Coronary artery (tissue), 2 donors: ENCODE results near the gene TNS2.
A peak's percentile ranks its signal among the peaks of the same experiment; 100 is the strongest.
"Not testable (repeated sequence)": the region's sequence is repeated elsewhere in the genome, so short reads cannot be mapped to it uniquely, and the experiment has no call there.

Experiments
- DNase-seq: peaks from one replicate; pipeline ENCODE4 v3.0.0-alpha.2; 2017; ENCODE audit warnings: low spot score
- H3K27ac ChIP-seq, 2 donors: fragments of 200-600 bp; sonication (generic); one replicate each; pipeline ENCODE4 v1.5.1; 2016 to 2019
- H3K4me3 ChIP-seq: fragments of 200-600 bp; sonication (generic); 2 replicates; pipeline ENCODE4 v1.5.1; 2016; ENCODE audit warnings: mild to moderate bottlenecking, moderate library complexity
- TF ChIP-seq, protein P1 (sequence below): fragments of 200-600 bp; sonication (generic); IDR thresholded peaks from one replicate; pipeline ENCODE4 v1.5.1; 2019; ENCODE audit warnings: antibody characterized with exemption

TNS2 gene

DNA sequence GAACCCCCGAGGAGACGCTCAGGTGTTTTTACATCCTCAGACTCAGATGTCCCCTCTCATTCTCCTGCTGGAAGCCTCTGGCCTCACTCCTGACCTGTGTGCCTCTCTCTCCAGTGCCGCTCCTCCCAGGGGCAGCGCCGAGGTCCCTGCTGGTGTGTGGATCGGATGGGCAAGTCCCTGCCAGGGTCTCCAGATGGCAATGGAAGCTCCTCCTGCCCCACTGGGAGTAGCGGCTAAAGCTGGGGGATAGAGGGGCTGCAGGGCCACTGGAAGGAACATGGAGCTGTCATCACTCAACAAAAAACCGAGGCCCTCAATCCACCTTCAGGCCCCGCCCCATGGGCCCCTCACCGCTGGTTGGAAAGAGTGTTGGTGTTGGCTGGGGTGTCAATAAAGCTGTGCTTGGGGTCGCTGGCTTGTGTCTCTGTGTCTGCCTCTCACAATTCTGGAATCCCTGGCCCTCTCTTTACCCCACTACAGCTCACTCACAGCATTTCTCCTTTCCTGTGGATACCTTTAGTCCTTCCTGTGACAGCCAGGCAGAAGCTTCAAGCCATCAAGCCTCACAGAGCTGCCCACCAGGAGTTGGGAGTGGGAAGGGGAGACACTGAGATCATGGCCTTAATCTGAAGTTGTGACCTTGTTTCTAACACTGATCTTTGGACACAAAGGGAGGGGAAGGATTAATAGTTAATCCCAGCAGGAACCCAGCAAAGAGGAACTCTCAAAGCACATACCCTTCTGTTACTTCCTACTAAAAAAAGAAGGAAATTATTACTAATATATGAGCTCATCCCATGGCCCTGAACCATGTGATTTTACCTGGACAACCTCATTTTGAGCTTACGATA is 52.3 kb downstream of the TNS2 start:
- H3K4me3 ChIP-seq, result no peak overlapping the region
- TF ChIP-seq, protein P1, sequence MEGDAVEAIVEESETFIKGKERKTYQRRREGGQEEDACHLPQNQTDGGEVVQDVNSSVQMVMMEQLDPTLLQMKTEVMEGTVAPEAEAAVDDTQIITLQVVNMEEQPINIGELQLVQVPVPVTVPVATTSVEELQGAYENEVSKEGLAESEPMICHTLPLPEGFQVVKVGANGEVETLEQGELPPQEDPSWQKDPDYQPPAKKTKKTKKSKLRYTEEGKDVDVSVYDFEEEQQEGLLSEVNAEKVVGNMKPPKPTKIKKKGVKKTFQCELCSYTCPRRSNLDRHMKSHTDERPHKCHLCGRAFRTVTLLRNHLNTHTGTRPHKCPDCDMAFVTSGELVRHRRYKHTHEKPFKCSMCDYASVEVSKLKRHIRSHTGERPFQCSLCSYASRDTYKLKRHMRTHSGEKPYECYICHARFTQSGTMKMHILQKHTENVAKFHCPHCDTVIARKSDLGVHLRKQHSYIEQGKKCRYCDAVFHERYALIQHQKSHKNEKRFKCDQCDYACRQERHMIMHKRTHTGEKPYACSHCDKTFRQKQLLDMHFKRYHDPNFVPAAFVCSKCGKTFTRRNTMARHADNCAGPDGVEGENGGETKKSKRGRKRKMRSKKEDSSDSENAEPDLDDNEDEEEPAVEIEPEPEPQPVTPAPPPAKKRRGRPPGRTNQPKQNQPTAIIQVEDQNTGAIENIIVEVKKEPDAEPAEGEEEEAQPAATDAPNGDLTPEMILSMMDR, result no peak
- peak overlapping the region in 1 of 2 donors; percentile 47 for H3K27ac ChIP-seq
- no peak for DNase-seq

DNA sequence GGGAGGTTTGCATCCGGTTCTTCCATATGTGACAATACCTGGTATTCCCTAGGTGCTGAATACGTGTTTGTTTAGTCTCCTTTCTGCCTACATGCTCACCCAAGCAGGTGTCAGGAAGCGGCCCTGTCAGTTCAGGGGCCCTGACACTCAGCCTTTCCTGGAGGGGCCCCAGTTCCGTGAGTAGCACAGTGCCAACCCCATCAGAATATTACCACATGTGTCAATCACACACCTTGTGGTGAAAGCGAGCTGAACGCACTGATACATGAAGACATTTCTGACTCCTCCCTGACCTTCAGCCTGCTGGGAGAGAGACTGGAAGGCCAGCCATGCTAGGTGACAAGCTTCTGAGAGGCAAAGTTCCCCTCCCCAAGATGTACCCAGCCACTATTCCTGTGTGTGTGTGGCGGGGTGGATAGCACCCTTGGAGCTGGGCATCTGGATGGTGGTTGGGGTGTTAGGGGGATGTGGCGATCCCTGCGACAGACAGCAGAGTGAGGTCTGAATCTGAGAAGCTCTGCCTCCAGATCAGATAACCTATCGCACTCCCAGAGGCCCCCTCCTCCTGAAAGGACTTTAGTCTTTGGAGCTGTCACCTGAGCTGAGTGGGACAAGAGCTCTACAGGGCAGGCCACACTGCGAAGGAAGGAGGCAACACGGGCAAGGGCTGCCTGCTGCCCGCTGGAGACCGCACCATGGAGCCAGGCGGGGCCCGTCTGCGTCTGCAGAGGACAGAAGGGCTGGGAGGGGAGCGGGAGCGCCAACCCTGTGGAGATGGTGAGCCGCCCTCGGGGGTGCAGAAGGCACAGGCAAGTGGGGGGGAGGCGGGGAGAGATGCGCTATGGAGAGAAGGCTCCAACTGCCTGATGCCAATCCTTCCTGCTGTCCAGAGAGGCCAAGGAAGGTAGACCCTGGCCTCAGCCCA is 53.3 kb downstream of the TNS2 start, which contains the start of gene SOAT2:
Gene SOAT2, plus strand, starts transcription at position 604 of the 925 bp plus-strand sequence. Its CDS starts 92 bp downstream, at position 696.
- TF ChIP-seq, protein P1, result no peak
- no peak for DNase-seq
- Histone ChIP-seq H3K27ac (peak within 1 kb of the TSS in 1 of 2 donors; percentile 51), H3K4me3 (no peak within 1 kb of the TSS)

DNA sequence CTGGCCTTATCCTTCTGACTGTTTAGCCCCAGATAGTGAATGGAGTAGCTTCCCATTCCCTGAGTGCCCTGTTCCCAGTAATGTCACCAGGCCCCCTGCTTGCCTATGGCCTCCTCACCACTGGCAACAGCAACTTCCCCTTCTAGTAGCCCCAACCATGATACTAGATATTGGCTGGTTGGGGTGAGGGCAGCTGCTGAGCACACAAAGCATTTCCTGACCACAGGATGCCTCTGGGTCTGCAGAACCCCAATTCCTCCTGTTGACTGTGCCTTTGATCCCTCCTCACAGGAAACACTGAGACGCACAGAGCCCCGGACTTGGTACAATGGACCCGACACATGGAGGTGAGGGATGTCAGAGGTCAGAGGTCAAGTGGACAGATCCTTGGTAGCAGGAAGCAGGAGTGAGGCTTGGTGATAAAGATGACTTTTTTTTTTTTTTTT is 54.0 kb downstream of the TNS2 start:
- Histone ChIP-seq H3K27ac (peak overlapping the region in 1 of 2 donors; percentile 51), H3K4me3 (no peak overlapping the region)
- DNase-seq, result no peak
- TF ChIP-seq, protein P1, result no peak

DNA sequence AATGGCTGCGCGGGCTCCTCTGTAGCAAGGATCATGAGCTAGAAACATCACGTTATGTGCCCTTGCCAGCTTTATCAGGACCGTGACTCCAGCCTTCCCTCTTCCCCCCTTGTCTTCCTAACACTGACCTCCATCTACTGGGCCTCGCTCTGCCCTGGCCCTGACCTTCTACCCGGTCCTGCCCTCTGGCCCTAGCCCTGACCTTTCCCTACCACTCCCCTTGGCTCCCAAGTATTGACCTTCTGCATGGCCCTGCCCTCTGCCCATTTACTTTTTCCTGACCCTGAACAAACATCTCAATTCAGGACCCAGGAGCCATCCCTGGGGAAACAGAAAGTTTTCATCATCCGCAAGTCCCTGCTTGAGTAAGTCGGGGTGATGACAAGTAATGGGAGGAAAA is 55.4 kb downstream of the TNS2 start:
- H3K27ac ChIP-seq, result no peak overlapping the region
- no peak overlapping the region for H3K4me3 ChIP-seq
- TF ChIP-seq, protein P1, result no peak
- DNase-seq, result no peak

DNA sequence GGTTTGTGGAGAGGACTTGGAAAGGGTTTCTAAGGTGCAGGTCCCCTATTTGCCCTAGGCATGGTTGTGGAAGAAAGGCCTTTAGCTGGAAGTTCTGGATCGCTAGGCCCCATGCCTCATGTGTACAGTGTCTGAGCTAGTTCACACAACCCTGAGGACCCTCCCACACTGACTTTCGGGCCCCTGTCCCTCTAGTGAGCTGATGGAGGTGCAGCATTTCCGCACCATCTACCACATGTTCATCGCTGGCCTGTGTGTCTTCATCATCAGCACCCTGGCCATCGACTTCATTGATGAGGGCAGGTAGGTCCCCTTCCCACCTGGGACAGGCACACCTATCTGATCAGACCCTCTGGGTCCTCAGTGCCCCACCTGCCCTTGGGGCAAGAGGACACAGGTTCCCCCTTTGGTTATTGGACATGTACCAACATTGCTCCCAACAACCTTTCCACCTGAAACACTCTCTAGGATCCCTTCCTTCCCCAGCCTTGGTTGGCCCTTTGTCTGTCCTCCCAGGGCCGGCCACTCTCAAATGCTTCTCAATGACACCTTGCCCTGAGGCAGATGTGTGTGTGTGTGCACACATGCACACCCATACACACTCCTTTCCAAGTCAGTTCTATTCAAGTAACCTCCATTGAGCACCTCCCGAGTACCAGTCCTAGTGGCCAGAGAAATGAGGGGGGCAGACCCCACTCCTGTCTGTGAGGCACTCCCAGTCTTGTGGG is 56.0 kb downstream of the TNS2 start:
- DNase-seq, result no peak
- H3K4me3 ChIP-seq, result no peak overlapping the region
- peak overlapping the region in 1 of 2 donors; percentile 16 for H3K27ac ChIP-seq
- TF ChIP-seq, protein P1, result no peak

DNA sequence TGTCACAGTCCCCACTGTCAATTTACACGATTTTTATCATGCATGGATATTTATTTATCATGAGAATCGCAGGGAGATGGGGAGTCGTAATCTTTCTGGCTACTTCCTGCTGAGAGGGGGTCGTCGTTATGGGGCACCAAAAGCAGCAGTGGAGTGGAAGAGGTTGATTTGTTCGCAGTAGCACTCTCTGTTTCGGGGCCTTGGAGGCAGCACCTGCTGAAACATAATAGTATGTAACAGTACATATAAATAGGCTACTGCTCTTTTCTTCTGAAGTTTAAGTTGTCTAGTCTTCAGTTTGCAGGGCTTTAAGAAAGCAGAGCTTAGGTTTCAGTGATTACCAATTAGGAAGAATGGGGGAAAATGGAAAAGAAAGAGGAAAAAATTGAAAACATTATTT is 57.3 kb downstream of the TNS2 start:
- Histone ChIP-seq H3K27ac (peak overlapping the region; percentile 21 to 66), H3K4me3 (no peak overlapping the region)

DNA sequence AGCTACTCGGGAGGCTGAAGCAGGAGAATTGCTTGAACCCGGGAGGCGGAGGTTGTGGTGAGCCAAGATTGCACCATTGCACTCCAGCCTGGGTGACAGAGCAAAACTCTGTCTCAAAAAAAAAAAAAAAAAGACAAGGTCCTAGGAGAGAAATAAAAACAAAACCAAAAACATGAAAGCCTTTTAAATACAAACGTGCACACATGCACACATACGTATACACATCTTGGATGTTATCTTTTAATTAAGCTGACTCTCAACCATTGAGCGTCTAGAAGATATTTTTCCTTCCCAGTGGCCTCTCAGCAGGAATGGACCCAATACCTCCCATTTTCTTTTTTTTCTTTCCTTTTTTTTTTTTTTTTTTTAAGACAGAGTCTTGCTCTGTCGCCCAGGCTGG is 62.6 kb downstream of the TNS2 start:
- not testable (repeated sequence) for H3K27ac ChIP-seq, H3K4me3 ChIP-seq, DNase-seq

More for the DNA sequence above, 57.3 kb downstream of the TNS2 start:
- no peak for DNase-seq
- TF ChIP-seq, protein P1, result no peak
